NCI-H146 treated with DMSO at 0.1 percent for 48 hours (cell line): ENCODE measurements around the gene GPR161.
"Not testable (repeated sequence)": the region's sequence is repeated elsewhere in the genome, so short reads cannot be mapped to it uniquely, and the experiment has no call there.

Source experiments
- DNase-seq: peaks from one replicate; lab custom pipeline; 2025; ENCODE audit not compliant: unreplicated experiment; lab: John Stamatoyannopoulos, UW

GPR161 gene

GRCh38 chr1:168136709-168137514, at the start of gene GPR161:
Gene GPR161 (minus strand): TSS chr1:168136930. CDS start chr1:168104850, 32,080 bp downstream.
- peak; percentile 42 for DNase-seq

DNA sequence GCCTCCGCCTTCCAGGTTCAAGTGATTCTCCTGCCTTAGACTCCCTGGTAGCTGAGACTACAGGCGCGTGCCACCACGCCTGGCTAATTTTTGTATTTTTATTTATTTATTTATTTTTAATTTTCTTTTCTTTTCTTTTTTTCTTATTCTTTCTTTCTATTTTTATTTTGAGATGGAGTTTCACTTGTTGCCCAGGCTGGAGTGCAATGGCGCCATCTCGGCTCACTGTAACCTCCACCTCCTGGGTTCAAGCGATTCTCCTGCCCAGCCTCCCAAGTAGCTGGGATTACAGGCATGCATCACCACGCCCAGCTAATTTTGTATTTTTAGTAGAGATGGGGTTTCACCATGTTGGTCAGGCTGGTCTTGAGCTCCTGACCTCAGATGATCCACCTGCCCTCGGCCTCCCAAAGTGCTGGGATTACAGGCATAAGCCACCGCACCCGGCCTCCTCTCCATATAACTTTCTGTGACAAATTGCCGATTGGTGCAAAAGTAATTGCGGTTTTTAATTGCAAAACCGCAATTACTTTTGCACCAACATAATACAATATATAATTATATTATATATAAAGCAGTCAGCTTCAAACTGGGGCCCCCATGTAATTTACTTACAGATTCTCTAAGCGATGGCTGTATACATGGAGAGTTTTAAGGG, 44.5 kb upstream of the GPR161 start:
- DNase-seq = not testable (repeated sequence)

GRCh38 chr1:168180148-168180524, 43.4 kb upstream of the GPR161 start:
- no peak for DNase-seq

DNA sequence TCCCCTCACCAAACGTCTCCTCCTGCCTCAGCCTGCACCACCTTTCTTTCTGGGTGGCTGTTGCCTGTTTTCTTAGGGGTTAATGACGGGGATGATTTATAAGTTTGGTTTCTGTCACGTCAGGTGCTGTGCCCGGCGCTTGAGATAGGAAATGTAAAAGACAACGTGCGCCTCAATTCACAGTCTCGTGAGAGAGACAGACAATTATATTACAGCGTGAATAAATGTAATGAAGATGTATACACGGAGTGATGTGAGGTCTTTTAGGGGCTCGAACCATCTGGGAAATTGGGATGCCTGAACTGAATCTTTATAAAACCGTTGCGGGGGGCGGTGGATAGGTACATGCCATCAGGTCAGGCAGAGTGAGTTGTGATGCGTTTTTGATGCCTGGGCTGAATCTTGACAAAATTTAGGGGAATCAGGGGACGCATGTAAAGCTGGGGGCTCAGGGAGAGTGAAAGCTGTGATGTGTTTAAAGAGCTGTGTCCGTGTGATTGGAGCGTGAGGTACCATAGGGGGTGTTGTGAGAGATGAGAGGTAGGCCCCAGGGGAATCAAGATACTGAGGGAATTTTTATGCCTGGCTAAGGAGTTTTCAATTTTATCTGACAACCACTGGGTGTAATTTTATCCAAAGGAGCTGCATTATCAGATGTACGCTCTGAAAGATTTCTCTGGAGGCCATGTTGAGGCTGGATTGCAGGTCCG, 42.9 kb upstream of the GPR161 start:
- DNase-seq = no peak

DNA sequence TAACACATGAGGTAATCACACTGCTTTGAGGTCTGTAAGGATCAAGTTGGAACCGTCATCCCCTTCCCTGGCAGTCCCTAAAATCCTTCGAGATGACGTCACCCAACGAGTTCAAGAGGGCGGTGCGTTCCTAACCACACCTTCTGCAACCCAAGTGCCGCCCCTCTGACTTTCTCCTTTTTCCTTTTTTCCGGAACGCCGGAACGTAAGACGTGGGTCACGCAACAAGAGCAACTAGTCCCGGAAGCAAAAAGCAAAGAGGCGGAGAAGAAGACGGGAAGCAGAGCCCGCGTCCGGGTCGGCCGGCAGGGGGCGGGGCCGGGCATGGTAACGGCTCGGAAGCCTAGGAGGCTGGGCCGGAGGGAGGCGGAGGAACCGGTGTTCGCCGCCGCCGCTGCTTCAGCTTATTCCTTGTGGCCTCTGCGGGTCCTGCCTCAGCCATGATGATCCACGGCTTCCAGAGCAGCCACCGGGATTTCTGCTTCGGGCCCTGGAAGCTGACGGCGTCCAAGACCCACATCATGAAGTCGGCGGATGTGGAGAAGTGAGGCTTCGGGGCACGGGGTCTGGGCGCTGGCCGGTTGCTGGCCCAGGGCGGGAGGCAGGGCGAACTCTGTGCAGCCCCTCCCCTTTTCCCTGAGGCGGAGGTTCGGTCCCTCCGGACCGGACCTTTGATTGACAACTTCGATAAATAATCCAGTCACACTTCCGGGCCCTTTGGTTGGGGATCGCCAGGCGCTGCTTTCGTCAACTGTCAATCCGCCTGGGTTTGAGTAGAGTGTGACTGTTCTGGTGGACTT, 42.1 kb upstream of the GPR161 start, which contains the start of gene TIPRL:
Gene TIPRL, plus strand, starts transcription at position 325 of the 800 bp plus-strand sequence. Its CDS starts 116 bp downstream, at position 441.
- peak; percentile 96 for DNase-seq

DNA sequence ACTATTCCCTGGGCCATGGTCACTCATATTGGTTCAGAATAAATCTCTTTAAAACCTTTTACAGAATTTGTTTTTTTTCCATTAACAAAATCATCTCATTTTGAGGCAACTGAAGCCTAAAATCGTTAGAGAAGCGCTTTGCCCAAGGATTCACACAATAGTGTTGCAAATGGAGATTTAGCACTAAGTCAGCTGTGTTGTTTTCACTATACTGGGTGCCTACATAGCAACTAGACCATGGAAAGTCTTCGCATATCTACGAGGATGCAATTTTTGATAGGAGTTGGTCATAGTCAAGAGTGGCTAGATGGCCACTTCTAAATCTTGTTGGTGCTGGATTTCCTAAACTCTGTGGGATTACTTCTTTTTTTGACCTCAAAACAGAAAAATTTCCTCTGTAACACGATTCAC, 41.5 kb upstream of the GPR161 start:
- no peak for DNase-seq

GRCh38 chr1:168172250-168172915, 35.7 kb upstream of the GPR161 start:
- no peak for DNase-seq

DNA sequence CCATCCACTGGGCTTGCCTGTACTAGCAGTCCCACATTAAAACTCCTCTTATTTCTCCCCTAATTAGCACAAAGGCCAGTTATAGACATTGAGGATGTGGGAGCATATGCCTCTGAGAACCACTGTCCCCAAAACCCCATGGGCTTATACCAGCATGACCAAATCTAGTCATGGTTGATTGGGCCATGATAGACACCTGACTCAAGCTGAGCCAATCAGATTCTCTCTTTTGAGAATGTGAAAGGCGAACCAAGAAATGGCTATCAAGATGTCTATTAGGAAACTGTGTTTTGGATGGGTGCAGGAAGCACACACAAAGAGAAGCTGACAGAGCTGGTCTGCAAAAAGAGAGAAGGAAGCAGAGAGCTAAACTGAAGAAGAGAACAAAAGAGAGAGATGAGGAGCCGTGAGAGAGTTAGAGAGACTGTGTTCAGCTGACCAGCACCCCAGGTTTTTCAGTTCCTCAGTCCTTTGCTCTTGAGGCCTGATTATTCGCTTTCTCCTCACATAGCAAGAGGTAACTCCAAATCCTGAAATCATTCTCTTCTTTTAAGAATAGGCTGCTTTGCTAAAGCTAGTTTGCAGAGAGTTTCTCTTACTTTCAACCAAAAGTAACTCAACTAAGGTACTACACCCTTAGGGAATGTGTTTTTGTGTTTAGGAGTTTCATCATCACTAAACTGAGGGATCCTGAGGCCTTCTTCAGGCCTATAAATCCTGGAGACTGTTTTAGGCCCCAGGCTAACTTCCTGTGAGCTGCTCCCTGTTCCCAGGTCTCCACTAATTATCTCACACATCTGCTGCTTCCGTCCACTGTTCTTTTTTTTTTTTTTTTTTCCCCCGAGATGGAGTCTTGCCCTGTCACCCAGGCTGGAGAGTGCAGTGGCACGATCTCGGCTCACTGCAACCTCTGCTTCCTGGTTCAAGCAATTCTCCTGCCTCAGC, 34.1 kb upstream of the GPR161 start:
- no peak for DNase-seq

DNA sequence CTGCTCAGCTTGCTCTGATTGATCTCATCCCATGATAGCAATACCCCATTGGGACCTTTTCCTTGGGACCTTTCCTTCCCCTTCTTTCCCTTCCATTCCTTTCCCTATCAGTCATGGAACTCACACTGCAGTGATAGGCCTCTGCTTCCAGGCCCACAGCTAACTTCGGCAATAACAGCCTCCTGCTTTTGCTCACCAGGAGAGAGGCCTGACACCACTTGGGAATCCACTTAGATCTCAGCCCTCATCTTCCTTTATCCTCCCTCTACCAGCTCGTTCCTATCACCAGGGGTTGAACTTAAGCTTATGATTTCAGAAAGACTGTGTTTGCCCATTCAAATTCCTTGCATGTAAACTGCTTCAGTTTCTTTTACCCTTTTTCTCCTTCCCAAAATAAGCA, 31.1 kb upstream of the GPR161 start:
- DNase-seq = no peak

DNA sequence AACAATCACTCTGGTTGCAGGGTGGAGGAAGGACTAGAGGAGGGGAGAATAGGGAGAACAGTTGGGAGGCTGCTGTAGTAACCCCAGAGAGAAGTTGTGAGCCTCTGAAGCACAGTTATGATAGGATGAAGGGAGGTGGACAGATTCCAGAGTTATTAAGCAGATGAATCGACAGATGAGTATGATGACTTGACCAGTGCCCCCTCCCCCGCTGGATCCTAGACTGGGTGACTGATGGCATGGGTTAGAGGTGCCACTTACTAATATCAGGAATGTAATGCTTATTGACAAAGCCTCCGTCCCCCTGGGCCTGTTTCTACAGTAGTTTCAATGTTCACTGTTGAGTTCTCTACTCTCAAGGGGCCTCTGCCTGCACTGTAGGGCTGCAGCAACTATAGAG, 28.0 kb upstream of the GPR161 start:
- DNase-seq = no peak

DNA sequence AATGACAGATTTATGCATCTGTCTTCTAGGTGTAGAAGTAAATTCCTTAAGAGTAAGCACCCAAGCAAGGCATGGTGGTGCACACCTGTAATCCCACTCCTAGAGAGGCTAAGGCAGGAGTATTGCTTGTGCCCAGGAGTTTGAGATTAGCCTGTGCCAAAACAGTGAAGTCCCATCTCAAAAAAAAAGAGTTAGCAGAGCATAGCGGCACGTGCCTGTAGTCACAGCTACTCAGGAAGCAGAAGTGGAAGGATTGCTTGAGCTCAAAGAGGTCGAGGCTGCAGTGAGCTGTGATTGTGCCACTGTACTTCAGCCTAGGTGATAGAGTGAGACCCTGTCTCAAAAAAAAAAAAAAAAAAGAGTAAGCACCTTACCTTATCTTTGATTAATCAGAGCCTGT, 26.9 kb upstream of the GPR161 start:
- no peak for DNase-seq

DNA sequence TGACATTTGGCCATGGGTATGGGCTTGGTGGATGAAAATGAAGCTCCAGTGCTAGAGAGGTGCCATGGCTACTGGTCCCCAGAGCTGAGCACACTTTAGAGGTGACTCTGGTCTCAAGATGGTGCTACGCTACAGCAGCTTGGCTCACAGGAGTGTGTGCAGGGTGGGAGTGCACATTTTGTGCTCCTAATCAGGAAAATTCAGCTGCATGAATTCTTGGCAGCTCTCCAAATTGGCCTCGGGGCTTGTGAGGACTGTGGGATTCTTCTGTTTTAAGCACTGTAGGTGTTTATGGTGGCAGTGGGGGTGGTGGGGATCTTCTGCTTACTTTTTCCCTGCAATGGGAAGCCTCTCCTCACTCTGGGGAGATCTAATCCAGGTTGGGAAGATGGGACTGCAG, 24.7 kb upstream of the GPR161 start:
- peak; percentile 65 for DNase-seq

- no peak for DNase-seq
Measured at GRCh38 chr1:168159979-168160378, 23.2 kb upstream of the GPR161 start.

DNA sequence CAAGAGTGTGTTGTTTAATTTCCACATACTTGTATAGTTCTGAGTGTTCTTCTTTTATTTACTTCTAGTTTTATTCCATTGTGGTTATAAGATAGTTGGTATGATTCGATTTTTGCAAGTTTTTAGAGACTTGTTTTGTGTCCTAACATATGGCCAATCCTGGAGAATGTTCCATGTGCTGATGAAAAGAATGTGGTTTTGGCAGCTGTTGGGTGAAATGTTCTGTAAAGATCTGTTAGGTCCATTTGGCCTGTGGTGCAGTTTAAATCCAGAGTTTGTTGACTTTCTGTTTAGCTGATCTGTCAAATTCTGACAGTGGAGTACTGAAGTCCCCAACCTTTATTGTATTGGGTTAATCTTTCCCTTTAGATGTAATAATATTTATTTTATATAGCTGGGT, 22.5 kb upstream of the GPR161 start:
- DNase-seq = no peak

GRCh38 chr1:168157638-168158037, 20.9 kb upstream of the GPR161 start:
- no peak for DNase-seq

- DNase-seq = no peak
Measured at GRCh38 chr1:168155910-168156309, 19.2 kb upstream of the GPR161 start.

DNA sequence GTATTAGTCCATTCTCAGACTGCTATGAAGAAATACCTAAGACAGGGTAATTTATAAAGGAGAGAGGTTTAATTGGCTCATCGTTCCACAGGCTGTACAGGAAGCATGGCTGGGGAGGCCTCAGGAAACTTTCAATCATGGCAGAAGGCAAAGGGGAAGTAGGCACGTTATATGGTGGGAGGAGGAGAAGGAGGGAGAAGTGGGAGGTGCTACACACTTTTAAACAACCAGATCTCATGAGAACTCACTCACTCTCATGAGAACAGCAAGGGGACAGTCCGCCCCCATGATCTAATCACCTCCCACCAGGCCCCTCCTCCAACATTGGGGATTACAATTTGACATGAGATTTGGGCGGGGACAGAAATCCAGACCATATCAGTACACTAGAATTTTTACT, 18.0 kb upstream of the GPR161 start:
- not testable (repeated sequence) for DNase-seq

GRCh38 chr1:168151935-168152334, 15.2 kb upstream of the GPR161 start:
- no peak for DNase-seq

DNA sequence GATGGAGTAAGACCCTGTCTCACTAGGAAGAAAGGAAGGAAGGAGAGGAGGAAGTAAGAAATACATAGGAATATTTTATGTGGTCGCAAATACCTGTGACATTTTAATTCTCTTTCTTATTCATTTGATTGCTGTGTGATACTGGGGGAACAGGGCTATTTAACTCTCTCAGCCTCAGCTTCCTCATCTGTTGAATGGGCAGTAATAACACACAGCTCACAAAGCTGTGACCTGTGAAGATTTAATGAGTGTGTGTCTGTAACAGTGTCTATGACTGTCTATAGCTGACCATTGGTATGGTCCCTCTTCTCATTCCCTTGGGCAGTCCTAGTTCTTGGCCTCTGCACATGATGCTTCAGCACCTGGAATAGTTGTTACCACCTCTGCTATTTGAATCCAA, 13.6 kb upstream of the GPR161 start:
- DNase-seq = no peak
